HG03354 (cell line): ENCODE measurements around the gene TGFA.

Source experiments
- ATAC-seq: cut with Tn5 transposase; IDR thresholded peaks from one replicate; pipeline ENCODE4 v1.9.1; 2021; ENCODE audit warnings: mild to moderate bottlenecking; ENCODE audit not compliant: unreplicated experiment, poor library complexity, severe bottlenecking

The TGFA gene

DNA sequence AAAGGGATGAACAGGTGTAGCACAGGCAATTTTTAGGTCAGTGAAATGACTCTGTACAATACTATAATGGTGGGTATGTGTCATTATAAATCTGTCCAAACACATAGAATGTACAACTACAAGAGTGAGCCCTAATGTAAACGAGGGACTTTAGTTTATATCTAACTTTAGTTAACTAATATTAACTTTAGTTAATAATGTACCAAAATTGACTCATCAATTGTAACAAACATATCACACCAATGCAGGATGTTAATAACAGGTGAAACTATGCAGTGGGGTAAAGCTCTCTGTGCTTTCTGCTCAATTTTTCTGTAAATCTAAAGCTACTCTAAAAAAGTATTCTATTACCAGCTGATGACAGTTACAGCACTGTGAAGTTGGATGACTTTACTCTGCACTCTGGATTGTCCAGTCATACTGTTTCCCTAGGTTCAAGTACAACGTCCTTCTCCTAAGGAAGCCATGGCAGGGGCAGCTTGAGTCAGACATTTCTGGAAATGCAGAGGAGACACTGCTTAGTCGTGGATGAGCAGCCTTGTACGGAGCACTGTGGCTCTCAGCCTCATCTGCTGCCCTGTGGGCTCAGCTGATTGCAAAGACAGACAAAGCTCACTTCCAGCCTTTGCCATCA lies 26.1 kb downstream of the TGFA start:
- ATAC-seq: peak; percentile 72

DNA sequence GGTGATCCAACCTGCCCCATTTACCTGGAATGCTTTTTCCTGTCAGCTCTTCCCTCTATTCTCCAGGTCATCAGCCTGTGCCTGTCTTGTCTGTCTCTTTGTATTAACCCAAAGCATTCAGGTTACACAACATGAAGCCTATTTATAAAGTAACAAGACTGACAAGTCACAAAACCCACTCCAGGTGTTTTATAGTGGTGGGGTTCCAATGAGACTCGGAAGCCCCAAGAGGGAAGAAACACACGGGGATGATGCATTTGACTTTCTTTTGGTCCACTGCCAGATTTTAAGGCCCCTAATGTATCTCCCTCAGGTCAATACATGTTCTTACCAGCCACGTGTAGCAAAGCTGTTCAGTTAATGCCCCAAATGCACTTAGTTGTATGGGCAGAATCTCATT lies 27.5 kb downstream of the TGFA start:
- ATAC-seq: no peak

DNA sequence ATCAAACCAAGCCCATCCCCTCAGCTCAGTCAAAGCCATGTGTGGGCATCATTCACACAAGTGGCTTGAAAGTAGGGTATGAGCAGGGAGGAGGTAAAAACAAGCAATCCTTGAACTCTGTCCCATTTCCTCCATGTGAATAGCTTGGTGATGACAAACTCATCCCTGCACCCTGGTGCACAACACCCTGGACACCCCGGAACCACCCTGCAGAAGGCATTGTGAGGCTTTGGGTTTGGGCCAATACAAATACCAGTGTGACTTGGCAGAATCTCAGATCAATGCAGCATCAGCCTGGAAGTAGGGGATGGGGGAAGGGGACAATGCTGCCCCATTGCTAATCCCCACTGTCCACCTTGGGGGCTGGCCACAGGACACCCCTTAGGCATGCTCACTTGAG lies 28.6 kb downstream of the TGFA start:
- no peak for ATAC-seq

DNA sequence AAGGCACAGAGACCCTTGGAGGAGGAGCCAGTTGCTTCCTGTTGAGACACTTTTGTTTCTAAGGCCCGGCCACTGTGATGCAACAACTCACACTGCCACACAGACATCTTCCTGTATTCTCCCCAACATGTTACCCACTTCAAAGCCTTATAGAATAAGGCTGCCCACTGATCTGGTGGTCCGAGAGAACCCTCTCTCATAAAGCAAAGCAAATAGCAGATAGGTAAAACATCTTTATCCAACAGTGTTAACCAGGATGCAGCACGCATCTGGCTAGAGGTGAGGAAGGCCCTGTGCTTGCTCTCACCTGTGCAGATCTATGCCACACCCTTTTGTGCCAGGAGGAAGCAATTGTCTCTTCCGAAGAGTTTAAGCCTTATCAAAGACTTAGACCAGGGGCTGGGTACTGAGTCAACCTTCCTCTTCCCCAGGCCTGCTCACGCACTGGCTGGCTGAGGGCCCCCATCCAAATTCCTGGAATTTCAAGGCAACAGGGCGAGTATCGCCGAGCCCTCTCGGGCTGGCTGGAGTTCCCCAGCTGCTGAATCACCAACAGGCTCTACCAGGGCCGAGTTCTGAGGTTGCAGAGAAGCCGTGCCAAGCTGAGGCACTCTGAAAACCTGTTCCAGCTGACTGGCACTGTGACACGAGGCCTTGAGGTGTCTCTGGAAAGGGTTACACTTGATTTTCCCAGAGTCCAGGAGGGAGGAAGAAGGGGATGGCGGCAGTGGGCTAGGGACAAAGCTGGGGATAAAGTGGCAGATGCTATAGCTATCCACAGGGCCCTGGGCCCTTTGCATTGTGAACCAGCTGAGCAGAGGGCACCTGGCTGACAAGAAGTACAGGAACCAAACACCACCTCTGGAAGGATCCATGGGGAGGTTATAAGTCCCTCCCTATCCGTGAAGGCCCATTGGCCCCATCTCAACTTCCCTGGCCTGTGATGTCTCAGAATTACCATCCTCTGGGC lies 29.3 kb downstream of the TGFA start:
- no peak for ATAC-seq

DNA sequence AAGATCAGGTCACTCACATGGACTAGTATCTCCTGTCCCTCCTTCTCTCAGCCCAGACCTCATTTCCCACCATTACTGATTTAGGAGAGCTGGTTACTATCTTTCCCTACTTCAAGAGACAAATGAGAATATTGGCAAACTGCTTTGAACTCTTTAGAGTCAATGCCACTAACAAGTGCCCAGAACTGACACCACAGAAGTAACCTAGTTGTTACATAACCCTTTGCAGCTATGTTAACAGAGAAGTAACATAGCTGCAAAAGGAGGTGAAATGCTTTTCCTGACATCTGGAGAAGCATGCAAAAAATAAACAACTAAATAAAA lies 30.0 kb downstream of the TGFA start:
- no peak for ATAC-seq

DNA sequence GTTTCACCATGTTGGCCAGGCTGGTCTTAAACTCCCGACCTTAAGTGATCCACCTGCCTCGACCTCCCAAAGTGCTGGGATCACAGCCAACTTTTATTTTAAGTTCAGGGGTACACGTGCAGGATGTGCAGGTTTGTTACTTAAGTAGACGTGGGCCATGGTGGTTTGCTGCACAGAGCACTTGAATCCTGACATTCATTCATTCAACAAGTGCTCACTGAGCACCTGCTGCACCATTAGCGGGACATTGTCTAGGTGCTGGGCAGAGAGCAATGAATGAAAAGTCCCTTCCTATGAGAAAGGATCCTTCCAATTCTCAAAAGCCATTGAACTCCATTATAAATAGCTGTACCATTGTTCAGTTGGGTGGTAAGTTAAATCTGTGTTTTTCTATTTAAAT lies 31.0 kb downstream of the TGFA start:
- no peak for ATAC-seq

DNA sequence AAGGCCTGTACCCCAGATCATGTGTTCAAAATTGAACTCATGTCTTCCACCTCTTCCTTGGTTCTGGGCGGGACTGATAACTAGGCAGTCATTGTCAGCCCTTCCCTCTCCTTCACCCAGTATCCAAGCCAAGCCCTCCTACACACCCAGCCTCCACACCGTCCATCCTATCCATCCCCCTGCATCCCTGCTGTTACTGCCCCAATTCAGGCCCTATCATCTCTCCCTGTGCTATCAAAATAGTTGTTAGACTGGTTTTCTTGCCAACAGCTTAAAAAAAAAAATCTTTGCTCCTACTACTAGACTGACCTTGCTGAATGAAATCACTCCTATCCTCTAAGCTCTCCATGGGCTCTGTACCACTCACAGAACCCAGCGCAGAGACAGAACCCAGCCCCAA lies 32.8 kb downstream of the TGFA start:
- no peak for ATAC-seq

DNA sequence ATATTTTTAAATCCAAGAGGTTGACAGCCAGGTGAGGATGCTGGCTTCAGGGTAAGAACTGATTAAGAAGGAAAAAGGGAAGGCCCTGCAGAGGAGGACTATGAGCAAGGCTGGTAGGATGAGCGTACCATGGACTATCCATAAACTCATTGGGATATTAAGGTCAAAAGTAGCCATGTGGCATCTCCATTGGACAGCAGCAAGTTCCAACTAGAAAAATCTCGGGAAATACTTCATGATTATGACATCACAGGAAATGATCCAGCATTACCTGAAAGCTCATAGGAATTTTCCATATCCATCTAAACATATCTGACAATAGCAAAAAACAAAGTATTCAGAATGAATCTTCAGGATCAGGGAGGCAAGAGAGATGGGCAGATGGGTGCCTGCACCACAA lies 34.2 kb downstream of the TGFA start:
- ATAC-seq: no peak

DNA sequence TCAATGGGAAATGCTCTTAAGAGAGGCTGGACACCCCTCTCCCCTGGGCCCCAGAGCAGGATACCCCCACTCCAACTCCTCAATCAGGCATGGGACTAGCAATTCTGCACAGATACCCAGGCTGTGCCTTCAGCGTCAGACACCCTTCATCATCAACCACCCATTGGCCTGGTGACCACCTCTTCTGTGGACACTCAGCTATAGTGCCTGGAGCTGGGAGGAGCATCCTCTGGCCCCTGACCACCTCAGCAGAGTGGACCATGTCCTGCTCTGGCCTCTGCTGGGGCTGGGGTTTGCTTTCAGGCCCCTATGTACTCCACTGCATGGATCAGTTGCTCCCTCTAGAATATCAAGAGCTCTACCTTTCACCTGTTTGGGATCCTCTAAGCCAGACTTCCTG lies 35.1 kb downstream of the TGFA start:
- ATAC-seq: no peak

DNA sequence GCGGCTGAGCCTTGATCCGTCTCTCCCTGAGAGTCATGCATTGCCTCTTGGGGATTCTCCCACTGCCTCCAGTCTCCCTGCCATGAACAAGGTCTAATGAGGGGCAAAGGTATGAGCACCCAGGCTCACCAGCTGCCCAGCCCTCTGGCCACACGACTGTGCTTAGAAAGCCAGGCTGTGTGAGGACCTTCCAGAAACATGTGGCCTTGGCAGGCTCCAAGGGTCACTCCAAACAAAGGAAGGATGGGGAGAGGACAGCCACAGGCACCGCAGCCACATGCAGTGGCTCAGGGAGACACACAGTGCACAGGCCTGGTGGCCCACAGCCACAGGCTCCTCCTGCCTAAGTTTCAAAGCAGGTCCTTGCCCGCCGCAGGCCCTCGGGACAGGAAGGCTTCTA lies 35.8 kb downstream of the TGFA start:
- no peak for ATAC-seq

DNA sequence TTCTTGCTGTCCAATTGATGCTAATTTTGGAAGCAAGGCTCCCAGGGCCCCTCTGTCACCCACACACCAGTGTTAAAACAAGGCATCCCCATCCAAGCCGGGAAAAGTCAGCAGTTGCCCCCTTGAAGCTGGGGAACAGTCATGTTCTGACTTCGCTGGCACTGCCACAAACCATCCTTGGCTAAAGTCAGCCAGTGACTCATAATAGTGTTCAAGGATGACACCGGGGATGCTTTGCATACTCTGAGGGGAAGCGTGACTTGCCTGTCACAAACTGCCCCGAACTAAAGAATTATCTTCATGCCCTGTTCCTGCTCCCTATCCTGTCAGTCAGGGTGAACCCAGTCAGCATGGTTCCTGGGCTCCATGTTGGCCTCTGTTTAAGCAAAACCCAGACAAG lies 37.0 kb downstream of the TGFA start:
- peak; percentile 98 for ATAC-seq

DNA sequence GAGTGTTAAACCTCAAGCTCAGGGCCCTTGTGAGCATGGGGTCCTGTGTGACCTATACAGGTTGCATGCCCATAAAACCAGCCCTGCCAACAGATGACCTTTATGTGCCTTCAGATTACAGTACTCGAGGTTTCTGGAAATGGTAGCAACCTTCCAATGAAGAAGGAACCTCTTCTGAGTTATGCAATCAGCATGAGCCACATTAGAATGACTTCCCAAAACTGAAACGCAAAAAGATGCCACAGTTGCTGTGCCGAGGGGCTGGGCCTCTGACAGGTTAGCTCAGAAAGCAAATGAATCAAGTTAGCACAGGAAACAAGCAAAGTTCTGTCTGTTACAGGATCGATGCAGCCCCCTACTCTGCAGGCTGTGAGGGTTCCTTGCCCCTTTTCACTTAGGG lies 37.7 kb downstream of the TGFA start:
- no peak for ATAC-seq

DNA sequence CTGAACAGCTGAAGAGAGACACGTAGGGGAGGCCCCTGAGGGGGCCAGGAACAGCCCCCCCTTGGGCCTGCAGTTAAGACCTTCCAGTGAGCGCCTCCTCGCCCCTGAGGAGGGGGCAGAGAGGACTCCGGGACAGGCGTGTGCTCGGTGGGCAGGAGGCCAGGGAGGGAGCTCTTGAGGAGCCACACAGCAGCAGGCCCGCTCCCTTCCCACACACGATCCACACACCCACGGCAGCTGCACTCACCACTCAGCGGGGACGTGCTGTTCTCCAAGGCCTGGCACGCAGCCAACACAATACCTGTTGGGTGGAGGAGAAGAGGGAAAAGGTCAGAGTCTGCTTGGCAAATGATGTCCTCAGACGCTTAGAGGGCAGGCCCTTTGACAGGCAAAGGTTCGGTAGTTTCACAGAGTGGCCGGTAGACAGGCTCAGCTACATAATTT lies 39.0 kb downstream of the TGFA start:
- ATAC-seq: no peak

DNA sequence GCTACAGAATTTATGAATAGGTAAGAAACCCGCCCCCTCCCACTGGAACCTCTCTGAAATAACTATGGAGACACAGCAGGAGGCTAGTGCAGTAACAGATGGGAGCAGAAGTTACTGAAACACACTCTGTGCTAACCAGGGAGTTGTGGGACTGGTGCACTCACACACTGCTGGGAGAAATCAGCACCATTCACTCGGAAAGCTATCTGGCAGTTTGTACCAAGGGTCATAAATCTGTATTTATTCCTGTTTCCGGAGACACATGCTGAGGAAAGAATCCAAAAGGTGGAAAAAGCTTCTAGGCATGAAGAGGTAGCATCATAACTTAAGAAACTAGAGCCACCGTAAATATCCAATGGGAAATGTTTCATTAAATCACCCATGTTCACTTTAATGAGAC lies 39.9 kb downstream of the TGFA start:
- no peak for ATAC-seq

DNA sequence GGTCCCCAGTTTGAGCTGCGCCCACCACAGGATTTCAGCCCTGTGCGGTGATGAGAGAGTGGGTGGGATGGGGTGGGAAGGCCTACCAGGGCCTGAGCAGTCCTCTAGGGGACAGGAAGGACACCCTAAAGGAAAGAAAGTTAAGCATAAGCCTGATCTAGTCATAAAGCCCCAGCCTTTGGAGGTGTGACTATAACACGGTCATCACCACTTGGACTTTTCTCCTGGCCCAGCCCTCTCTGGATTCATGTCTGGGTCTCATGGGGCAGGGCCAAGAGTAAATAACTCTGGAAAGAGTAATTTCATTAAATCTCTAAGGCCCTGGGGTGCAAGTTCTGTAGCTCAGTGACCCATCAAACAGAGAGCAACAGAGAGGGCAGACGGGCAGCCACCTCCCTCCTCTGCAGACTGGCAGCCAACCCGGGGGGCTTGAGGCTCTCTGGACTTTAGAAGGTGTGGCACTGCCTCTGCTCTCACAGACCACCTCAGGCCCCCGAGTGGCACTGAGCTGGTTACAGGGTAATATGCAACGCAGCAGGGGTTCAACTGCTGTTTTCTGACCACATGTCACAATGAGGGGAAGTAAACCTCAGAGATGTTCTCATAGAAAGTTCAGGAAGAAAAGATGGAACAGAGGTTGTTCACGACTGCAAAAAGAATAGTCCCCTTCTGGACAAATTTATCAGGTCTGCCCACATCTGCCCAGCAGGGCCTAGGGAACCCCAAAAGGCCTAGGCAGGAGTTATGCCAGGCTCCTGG lies 41.5 kb downstream of the TGFA start:
- ATAC-seq: no peak

DNA sequence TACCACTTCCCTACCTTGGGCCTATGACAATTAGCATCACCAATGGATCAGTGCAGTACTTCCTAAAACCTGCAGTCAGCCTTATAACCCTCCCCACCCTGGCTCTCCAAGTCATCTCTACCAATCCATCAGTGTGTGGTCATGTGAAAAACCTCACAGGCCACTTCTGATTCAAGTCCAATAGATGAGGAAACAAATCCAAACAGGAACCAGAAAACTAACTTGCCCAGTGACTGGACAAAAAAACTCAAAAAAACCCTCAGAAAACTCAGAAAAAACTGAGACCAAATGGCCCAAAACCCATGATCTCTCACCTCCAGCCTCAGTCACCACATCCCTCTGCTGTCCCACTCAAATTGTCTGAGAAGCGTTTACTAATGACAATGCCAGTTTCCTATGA lies 43.3 kb downstream of the TGFA start:
- no peak for ATAC-seq

DNA sequence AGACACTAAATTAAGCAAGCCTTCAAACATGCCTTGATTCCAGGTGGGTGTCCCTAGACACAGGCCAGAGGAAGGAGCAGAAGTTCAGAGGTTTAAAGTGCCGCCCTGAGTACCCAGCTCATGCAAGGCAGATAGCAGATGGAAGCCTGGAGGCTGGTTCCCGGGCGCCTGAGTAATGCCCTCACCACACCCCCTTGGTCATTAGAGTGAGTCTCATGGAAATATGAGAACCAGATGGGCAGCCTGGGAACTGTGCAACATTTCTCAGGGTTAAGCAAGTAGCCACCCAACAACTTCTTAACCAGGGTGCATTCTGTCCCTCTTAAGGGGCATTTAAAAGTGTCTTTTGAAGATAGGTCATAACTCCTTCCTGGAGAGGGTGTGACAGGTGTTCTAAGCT lies 44.1 kb downstream of the TGFA start:
- no peak for ATAC-seq

DNA sequence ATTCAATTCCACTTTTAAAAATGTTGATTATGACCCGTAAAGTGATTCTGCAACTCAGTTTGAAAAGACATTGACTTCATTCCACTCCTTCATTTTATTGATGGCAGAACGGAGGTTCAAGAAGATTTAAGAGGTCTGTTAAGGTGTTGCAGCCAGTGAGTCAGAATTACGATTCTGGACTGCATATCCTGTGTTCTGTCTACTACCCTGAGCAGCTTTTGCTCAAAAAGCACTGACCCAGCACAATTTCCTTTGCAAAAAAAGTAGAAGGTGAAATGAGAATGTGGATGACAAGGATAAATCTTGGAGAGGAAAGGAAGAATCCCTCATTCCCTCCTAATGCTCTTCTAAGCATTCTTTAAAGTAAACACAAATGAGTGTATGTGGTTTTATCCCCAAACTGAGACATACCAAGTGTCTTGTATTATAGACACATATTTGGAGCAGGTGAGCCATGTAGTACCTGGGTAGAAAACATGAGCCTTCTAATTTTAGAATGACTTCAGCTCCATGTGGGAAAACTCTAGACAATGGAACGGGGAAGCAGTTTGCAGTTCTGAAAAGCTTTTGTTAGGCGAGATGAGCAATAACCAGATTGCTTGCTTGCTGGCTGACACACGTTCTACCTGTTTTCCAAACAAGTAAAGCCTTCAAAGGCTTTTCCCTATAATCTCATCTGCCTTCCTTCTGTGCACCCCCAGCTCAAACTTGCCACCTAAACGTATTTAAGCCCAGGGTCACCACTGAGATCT lies 44.7 kb downstream of the TGFA start:
- no peak for ATAC-seq

DNA sequence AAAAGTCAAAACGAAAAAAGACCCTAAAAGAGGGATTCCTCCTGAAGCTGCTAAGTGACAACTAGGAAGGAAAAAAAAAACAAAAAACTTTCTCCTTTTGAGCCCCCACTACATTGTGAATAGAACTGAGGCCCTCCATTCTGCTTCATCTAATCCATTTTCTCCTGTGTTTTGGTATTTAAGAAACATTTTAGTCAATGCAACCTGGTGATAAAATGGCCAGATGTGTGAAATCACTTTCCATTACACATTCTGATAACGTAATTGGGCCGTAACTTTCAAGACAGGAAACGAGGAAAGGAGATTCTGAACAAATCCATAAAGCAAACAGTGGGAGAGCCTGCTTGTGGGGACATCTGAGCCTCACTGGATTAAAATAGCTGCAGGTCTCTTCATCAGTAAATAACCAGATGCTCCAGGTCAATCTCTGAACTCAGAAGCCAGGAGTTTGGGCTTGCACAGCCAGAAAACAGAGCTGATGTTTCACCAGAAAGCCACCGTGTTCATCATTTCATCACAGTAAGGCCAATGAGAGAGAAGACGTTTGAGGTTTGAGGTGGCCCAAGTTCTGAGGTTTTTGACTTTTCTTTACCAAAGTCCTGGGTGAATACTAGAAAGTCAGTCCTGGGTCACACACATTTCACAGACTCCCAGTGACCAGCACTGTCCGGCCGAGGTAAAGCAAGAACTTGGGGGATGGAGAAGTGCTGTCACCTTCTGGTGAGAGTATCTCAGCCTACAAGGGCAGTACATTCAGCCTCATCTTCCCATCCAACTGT lies 47.8 kb downstream of the TGFA start:
- ATAC-seq: no peak
